ENCODE data around the gene PARVA.

The PARVA gene

GRCh38 chr11:12544986-12545775, 167.8 kb downstream of the PARVA start:
- no peak for DNase-seq

GRCh38 chr11:12546122-12546521, 168.8 kb downstream of the PARVA start:
- DNase-seq, result no peak

- no peak for DNase-seq
Observed at GRCh38 chr11:12546660-12547059, 169.3 kb downstream of the PARVA start.

- DNase-seq, result no peak
Observed at GRCh38 chr11:12547953-12548650, 170.7 kb downstream of the PARVA start.

- DNase-seq, result no peak
Observed at GRCh38 chr11:12552692-12553091, 175.3 kb downstream of the PARVA start.

- DNase-seq, result no peak
Observed at GRCh38 chr11:12554122-12554521, 176.8 kb downstream of the PARVA start.

GRCh38 chr11:12556155-12556554, 178.8 kb downstream of the PARVA start:
- DNase-seq, result no peak

- DNase-seq, result peak in 6 of 56 donors; percentile 1 to 11 (median 6)
Observed at GRCh38 chr11:12556788-12557384, 179.5 kb downstream of the PARVA start.

- no peak for DNase-seq
Observed at GRCh38 chr11:12559011-12559410, 181.6 kb downstream of the PARVA start.

- DNase-seq, result no peak
Observed at GRCh38 chr11:12560362-12560761, 183.0 kb downstream of the PARVA start.

- DNase-seq, result no peak
Observed at GRCh38 chr11:12560861-12561260, 183.5 kb downstream of the PARVA start.

- no peak for DNase-seq
Observed at GRCh38 chr11:12564012-12564411, 186.6 kb downstream of the PARVA start.

GRCh38 chr11:12565406-12565805, 188.0 kb downstream of the PARVA start:
- no peak for DNase-seq

- DNase-seq, result no peak
Observed at GRCh38 chr11:12567746-12568460, 190.5 kb downstream of the PARVA start.

GRCh38 chr11:12569499-12570425, 192.4 kb downstream of the PARVA start:
- DNase-seq, result no peak

- no peak for DNase-seq
Observed at GRCh38 chr11:12573707-12574485, 196.5 kb downstream of the PARVA start.

GRCh38 chr11:12577725-12578644, 200.6 kb downstream of the PARVA start:
- DNase-seq, result no peak

GRCh38 chr11:12581416-12581815, 204.0 kb downstream of the PARVA start:
- no peak for DNase-seq

GRCh38 chr11:12581923-12582322, 204.6 kb downstream of the PARVA start:
- no peak for DNase-seq
